NCI-H146 treated with DMSO at 0.1 percent for 48 hours (cell line): ENCODE data around the gene PHF2.
A peak's percentile ranks its signal among the peaks of the same experiment; 100 is the strongest.

ENCODE experiments used
- DNase-seq: peaks from one replicate; lab custom pipeline; 2025; ENCODE audit not compliant: unreplicated experiment; lab: John Stamatoyannopoulos, UW

PHF2 gene

DNA sequence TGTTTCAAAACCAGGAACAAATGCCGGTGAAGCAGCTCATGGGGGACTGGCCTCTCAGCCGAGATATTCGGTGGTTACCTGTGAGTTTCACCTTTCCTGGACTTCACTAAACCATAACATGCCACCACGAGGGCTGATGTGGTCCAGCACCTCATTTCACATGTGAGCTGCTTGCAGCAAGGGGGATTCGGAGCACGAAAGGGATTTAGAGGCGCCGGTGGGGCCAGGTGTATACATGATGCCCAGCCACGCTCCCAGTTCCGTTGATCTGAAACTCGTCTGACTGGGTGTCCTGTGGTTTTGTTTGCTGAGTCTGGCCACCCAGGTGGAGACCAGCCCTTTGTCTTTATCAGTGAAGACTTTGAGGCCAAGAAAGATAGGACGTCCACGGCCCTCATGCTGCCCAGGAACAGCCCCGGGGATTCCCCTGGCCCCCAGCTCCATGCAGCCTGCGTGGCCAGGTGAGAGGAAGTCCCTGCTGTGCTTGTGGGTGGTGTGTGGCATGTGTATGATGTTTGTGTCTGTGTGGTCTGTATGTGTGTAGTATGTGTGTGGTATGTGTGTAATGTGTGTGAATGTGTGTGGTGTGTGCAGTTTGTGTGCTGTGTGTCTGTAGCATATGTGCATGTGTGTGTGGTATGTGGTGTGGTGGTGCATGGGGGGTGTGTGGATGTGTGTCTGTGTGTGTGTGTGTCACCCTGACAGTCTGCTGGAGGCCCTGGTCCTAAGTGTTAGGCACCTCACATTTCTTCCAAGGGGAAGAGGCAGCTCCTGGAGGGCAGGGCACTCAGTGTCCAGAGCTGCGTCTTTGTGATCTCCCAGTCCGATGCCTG lies 23.4 kb downstream of the PHF2 start:
- peak; percentile 47 for DNase-seq

GRCh38 chr9:93600504-93600903 lies 24.1 kb downstream of the PHF2 start:
- DNase-seq = peak; percentile 79

- no peak for DNase-seq
Measured at GRCh38 chr9:93601063-93601462, 24.7 kb downstream of the PHF2 start.

DNA sequence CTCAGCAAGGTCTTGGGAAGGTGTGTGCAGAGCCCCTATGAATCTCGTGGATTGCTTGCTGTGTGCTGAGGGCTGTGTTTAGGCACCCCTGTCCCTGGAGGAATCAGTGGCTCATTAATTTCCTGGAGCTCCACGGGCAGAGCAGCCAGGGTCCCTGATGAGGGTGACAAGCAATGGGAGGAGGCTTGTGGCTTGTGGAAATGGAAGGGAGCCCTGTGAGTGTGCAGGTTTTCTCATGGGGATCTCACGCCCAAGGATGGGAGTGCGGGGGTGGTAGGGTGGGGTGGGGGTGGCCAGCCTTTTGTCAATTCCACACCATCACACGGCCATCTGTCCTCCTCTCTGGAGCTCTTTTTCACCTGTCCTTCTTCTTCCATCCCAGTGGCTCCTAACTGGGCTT lies 25.3 kb downstream of the PHF2 start:
- no peak for DNase-seq

DNA sequence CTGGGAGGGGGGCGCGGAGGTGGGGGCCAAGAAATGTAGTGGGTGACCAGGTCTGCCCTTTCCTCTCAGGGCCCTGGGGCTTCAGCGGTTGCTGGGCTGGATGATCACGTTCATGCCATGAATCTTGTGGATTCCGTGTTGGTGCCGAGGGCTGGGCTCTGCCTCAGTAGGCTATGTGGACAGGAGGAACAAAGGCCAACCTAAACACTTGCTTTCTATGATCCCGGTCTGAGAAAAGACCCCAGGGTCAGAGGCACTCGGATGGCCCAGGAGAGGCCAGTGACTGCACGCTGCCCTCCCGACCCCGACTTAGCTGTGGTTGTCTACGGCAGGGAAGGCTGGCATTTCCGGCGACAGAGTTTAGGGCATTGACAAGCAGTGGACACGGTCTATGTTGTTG lies 26.6 kb downstream of the PHF2 start:
- DNase-seq = no peak

DNA sequence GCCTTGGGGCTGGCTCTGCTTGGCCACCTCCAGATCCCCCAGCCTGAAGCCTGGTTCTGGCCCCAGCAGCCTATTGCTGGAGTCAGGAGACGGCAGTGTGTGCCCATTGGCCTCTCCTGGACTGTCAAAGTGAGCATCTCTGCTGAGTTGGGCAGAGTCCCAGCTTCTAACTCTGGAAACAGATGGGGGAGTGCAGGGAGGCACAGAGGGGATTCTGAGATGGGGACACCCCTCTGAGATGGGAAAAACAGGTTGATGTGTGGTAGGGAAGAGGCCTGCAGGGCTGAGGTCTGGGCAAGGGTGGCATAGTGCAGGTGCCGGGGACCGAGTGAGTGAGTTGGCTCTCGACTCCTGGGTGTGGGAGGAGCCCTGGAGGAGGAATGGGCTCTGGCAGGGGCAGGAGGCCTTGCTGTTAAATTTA lies 27.5 kb downstream of the PHF2 start:
- DNase-seq = no peak

DNA sequence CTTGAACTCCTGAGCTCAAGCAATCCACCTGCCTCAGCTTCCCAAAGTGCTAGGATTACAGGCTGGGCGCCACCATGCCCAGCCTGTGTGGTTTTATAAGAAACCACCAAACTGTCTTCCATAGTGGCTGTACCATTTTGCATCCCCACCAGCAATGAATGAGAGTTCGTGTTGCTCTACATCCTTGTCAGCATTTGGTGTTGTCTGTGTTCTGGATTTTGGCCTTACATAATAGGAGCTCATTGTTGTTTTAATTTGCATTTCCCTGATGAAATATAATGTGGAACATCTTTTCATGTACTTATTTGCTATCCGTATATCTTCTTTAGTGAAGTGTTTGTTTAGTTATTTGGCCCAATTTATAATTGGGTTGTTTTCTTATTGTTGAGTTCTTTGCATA lies 29.8 kb downstream of the PHF2 start:
- DNase-seq = no peak

DNA sequence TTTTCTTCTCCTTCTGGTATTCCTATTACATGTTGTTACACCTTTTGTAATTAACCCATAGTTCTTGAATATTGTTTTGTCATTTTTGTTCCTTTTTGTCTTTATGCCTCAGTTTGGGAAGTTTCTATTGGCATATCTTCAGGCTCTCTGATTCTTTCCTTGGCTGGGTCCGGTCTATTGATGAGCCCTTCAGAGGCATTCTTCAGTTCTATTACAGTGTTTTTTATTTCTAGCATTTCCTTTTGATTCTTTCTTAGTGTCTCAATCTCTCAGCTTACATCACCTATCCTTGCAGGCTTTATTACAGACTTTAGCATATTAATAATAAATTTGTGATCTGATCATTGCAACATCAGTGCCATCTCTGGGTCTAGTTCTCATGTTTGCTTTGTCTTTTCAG lies 33.8 kb downstream of the PHF2 start:
- no peak for DNase-seq

DNA sequence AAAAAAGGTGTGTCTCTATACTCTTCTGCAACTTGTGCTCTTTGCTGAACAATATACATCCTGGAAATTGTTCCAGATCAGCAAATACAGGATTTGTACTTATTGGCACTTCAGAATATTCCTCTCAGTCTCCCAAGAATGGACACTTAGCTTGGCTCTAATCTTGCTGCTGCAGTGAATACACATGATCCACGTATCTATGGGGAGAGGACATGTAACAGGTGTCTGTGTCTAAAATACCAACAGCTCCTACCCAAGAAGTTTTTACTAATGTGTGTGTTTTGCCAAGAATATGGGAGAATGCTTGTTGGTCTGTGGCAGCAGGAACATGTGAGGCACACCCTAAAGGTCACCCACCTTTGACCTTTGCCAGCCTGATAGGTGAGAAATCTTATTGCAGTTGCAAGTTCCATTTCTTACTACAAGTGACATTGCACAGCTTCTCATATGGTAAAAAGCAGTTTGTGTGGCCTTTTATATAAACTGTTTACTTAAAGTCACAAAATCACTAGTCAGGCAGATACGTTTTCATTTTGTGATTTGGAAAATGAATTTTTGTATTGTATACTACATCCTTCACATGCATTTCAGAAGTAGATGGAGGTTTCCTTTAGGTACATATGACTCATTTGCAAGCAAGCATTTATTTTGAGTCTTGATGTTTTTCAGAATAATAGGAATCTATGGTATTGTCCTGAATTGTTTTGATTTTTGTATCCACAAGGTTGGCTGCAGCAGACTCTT lies 35.8 kb downstream of the PHF2 start:
- no peak for DNase-seq

- DNase-seq = peak; percentile 58
Measured at GRCh38 chr9:93612796-93613154, 36.4 kb downstream of the PHF2 start.

GRCh38 chr9:93613174-93613573 lies 36.8 kb downstream of the PHF2 start:
- no peak for DNase-seq

GRCh38 chr9:93613791-93614190 lies 37.4 kb downstream of the PHF2 start:
- no peak for DNase-seq

DNA sequence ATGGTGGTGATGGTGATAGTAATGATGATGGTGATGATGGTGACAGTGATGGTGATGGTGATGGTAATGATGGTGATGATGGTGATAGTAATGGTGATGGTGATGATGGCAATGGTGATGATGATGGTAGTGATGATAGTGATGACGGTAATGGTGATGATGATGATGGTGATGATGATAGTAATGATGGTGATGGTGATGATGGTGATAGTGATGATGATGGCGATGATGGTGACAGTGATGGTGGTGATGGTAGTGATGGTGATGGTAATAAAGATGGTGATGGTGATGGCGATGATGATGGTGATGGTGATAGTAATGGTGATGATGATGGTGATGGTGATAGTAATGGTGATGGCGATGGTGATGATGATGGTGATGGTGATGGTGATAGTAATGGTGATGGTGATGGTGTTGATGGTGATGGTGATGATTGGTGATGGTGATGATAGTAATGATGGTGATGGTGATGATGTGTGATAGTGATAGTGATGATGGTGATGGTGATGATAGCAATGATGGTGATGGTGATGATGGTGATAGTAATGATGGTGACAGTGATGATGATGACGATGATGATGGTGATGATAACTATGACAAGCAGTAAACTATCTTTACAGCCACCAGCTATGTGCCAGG lies 38.6 kb downstream of the PHF2 start:
- DNase-seq = no peak

GRCh38 chr9:93616044-93616443 lies 39.7 kb downstream of the PHF2 start:
- DNase-seq = no peak

DNA sequence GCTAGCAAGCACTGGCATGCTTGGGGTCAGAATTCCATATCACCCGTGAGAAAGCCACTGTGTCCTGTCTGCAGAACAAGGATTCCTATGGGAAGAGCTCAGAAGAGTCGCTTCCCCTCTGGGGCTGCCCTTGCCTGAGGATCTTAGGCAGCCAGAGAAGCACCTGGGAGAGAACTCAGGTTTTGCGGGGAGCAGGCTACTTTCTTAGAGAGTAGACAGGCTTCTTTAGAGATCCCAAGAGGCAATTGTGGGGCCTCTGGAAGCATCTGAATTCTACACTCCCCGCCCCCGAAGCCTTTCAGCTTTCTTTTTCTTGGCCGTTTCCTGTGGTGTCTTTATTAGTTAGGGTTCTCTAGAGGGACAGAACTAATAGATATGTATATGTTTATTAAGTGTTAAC lies 40.9 kb downstream of the PHF2 start:
- no peak for DNase-seq

- no peak for DNase-seq
Measured at GRCh38 chr9:93619272-93619775, 42.9 kb downstream of the PHF2 start.

- DNase-seq = no peak
Measured at GRCh38 chr9:93620041-93620506, 43.7 kb downstream of the PHF2 start.

- no peak for DNase-seq
Measured at GRCh38 chr9:93620881-93621820, 44.8 kb downstream of the PHF2 start.

GRCh38 chr9:93621922-93622321 lies 45.5 kb downstream of the PHF2 start:
- no peak for DNase-seq

GRCh38 chr9:93622691-93623090 lies 46.3 kb downstream of the PHF2 start:
- DNase-seq = no peak

- DNase-seq = no peak
Measured at GRCh38 chr9:93623753-93624152, 47.4 kb downstream of the PHF2 start.
